Chondrocyte (in vitro differentiated cells): ENCODE data around the gene ACYP2. TPM values are rescaled to one million over a fixed set of nuclear protein-coding genes. Genes with fewer than 3 reads are reported as not detected.

Experiments used
- DNase-seq: peaks from one replicate; pipeline ENCODE4 v3.0.0; 2021; ENCODE audit warnings: mixed read lengths, low spot score
- H3K27ac Mint-ChIP-seq: one replicate; pipeline ENCODE4 v1.8.0; 2021; ENCODE audit warnings: mild to moderate bottlenecking, moderate library complexity, mixed read lengths; ENCODE audit not compliant: unreplicated experiment
- H3K27me3 Mint-ChIP-seq: 2 replicates; pipeline ENCODE4 v1.8.0; 2021; ENCODE audit warnings: low read depth, mixed read lengths
- H3K36me3 Mint-ChIP-seq: 2 replicates; pipeline ENCODE4 v1.8.0; 2021; ENCODE audit warnings: low read depth, mixed read lengths
- H3K4me1 Mint-ChIP-seq: 2 replicates; pipeline ENCODE4 v1.8.0; 2021; ENCODE audit warnings: low read depth, mild to moderate bottlenecking, mixed read lengths
- H3K4me3 Mint-ChIP-seq: one replicate; pipeline ENCODE4 v1.8.0; 2021; ENCODE audit warnings: mild to moderate bottlenecking, moderate library complexity, mixed read lengths; ENCODE audit not compliant: unreplicated experiment
- H3K9me3 Mint-ChIP-seq: 2 replicates; pipeline ENCODE4 v1.8.0; 2021; ENCODE audit warnings: low read depth, mixed read lengths
- CTCF ChIP-seq: fragments of 200-600 bp; sonication (generic); IDR thresholded peaks from 2 replicates; pipeline ENCODE4 v1.5.0; 2021; ENCODE audit warnings: antibody characterized with exemption, mild to moderate bottlenecking, moderate library complexity
- total RNA-seq: library from RNA; stranded (reverse); gene quantifications from 3 replicates; pipeline ENCODE4 v1.2.1, GENCODE V29; 2021

ACYP2 gene
- total RNA-seq, 1 donor from 2014 or later = 6.5 TPM

GRCh38 chr2:54353216-54353615 is 237.8 kb downstream of the ACYP2 start:
- Mint-ChIP-seq H3K36me3 (peaks cover 2% of the 10 kb centered on the region), H3K27me3 (no peaks in the 10 kb centered on the region), H3K4me3 (no peak overlapping the region), H3K4me1 (peaks cover 3% of the 10 kb centered on the region), H3K9me3 (no peaks in the 10 kb centered on the region), H3K27ac (no peak overlapping the region)
- no peak for DNase-seq
- TF ChIP-seq CTCF = no peak

Other genes starting within 250 kb of the ACYP2 start
- gene PSME4, start 144.6 kb upstream of the ACYP2 start, total RNA-seq = 42.0 to 54.1 TPM (median 45.3 TPM) in 3 replicates
- not detected in 3 replicates for gene TSPYL6, start 140.6 kb downstream of the ACYP2 start, total RNA-seq